Astrocyte (in vitro differentiated cells and primary cell): ENCODE results near the gene RAC2. TPM values are rescaled to one million over a fixed set of nuclear protein-coding genes. Genes with fewer than 3 reads are reported as not detected.

Experiments
- DNase-seq: peaks from one replicate; pipeline ENCODE4 v3.0.0-alpha.2; 2010; ENCODE audit warnings: low read depth
- FAIRE-seq: peaks from 2 replicates; lab custom pipeline; 2011; peaks lifted over from hg19 to GRCh38; lab: Jason Lieb, UNC
- H2AFZ ChIP-seq: 2 replicates; pipeline ENCODE4 v1.6.0; 2012; ENCODE audit warnings: low read depth, low read length, inconsistent platforms
- H3K27ac ChIP-seq: 2 replicates; pipeline ENCODE4 v1.5.1; 2011; ENCODE audit warnings: low read depth, low read length, inconsistent platforms
- H3K27me3 ChIP-seq: 2 replicates; pipeline ENCODE4 v1.6.0; 2011; ENCODE audit warnings: low read length, inconsistent platforms; ENCODE audit not compliant: insufficient read depth
- H3K36me3 ChIP-seq: 2 replicates; pipeline ENCODE4 v1.5.1; 2011; ENCODE audit warnings: low read length, inconsistent platforms; ENCODE audit not compliant: insufficient read depth
- H3K4me1 ChIP-seq: 2 replicates; pipeline ENCODE4 v1.5.1; 2011; ENCODE audit warnings: low read length, inconsistent platforms; ENCODE audit not compliant: insufficient read depth
- H3K4me2 ChIP-seq: 2 replicates; pipeline ENCODE4 v1.6.0; 2012; ENCODE audit warnings: low read length, inconsistent platforms
- H3K4me3 ChIP-seq: 2 replicates; pipeline ENCODE4 v1.5.1; 2011; ENCODE audit warnings: low read depth, mild to moderate bottlenecking, low read length, inconsistent platforms; ENCODE audit not compliant: insufficient read depth
- H3K79me2 ChIP-seq: 2 replicates; pipeline ENCODE4 v1.6.0; 2012; ENCODE audit warnings: mild to moderate bottlenecking, low read length, inconsistent platforms; ENCODE audit not compliant: insufficient read depth
- H3K9ac ChIP-seq: 2 replicates; pipeline ENCODE4 v1.6.0; 2012; ENCODE audit warnings: mild to moderate bottlenecking, low read length, inconsistent platforms
- H3K9me3 ChIP-seq: 2 replicates; pipeline ENCODE4 v1.5.1; 2012; ENCODE audit warnings: low read depth, mild to moderate bottlenecking, low read length, inconsistent platforms; ENCODE audit not compliant: insufficient read depth
- H4K20me1 ChIP-seq: 2 replicates; pipeline ENCODE4 v1.6.0; 2012; ENCODE audit warnings: low read length, inconsistent platforms; ENCODE audit not compliant: insufficient read depth
- H3K27ac Mint-ChIP-seq: one replicate; pipeline ENCODE4 v1.8.0; 2021; ENCODE audit warnings: mild to moderate bottlenecking, mixed read lengths; ENCODE audit not compliant: unreplicated experiment
- H3K27me3 Mint-ChIP-seq: one replicate; pipeline ENCODE4 v1.8.0; 2021; ENCODE audit warnings: low read depth, mixed read lengths; ENCODE audit not compliant: unreplicated experiment
- H3K36me3 Mint-ChIP-seq: one replicate; pipeline ENCODE4 v1.8.0; 2021; ENCODE audit warnings: low read depth, mixed read lengths; ENCODE audit not compliant: unreplicated experiment
- H3K4me1 Mint-ChIP-seq: one replicate; pipeline ENCODE4 v1.8.0; 2021; ENCODE audit warnings: low read depth, mixed read lengths; ENCODE audit not compliant: unreplicated experiment
- H3K4me3 Mint-ChIP-seq: one replicate; pipeline ENCODE4 v1.8.0; 2021; ENCODE audit warnings: mild to moderate bottlenecking, moderate library complexity, mixed read lengths; ENCODE audit not compliant: unreplicated experiment
- H3K9me3 Mint-ChIP-seq: one replicate; pipeline ENCODE4 v1.8.0; 2021; ENCODE audit warnings: mild to moderate bottlenecking, mixed read lengths; ENCODE audit not compliant: unreplicated experiment
- CTCF ChIP-seq: IDR thresholded peaks from 2 replicates; pipeline ENCODE4 v1.5.1; 2011; ENCODE audit warnings: low read depth, mild to moderate bottlenecking, inconsistent platforms, low read length, moderate library complexity; ENCODE audit not compliant: insufficient read depth
- EZH2 ChIP-seq: IDR thresholded peaks from 2 replicates; pipeline ENCODE4 v1.6.1; 2012; ENCODE audit warnings: mild to moderate bottlenecking, low read length, inconsistent platforms; ENCODE audit not compliant: insufficient read depth
- total RNA-seq: library from RNA; stranded (reverse); gene quantifications from 2 replicates; pipeline ENCODE4 v1.2.1, GENCODE V29; 2021

RAC2 gene
- total RNA-seq, 1 donor from 2014 or later = 0.61 TPM

GRCh38 chr22:37198258-37199102 lies 45.6 kb downstream of the RAC2 start:
- H2AFZ ChIP-seq = peak overlapping the region; percentile 99
- no peaks in the 10 kb centered on the region for H3K36me3 ChIP-seq
- H3K27ac Mint-ChIP-seq = peak overlapping the region; percentile 41
- no peak for FAIRE-seq
- peak overlapping the region; percentile 86 for H3K27ac ChIP-seq
- peaks cover 6% of the 10 kb centered on the region for H4K20me1 ChIP-seq
- TF ChIP-seq CTCF (peak; percentile 55), EZH2 (no peak)
- H3K9ac ChIP-seq = peak overlapping the region; percentile 94
- DNase-seq = no peak
- H3K4me2 ChIP-seq = peak overlapping the region; percentile 100
- H3K4me3 ChIP-seq = peak overlapping the region; percentile 77
- peaks cover 7% of the 10 kb centered on the region for H3K9me3 Mint-ChIP-seq
- H3K27me3 Mint-ChIP-seq = peaks cover 6% of the 10 kb centered on the region
- H3K36me3 Mint-ChIP-seq = no peaks in the 10 kb centered on the region
- no peaks in the 10 kb centered on the region for H3K27me3 ChIP-seq
- H3K4me3 Mint-ChIP-seq = peak overlapping the region; percentile 79
- peaks cover 27% of the 10 kb centered on the region for H3K4me1 ChIP-seq
- H3K4me1 Mint-ChIP-seq = peaks cover 6% of the 10 kb centered on the region
- no peaks in the 10 kb centered on the region for H3K79me2 ChIP-seq
- H3K9me3 ChIP-seq = no peaks in the 10 kb centered on the region

GRCh38 chr22:37197451-37198257 lies 46.4 kb downstream of the RAC2 start:
- H3K4me1 Mint-ChIP-seq = peaks cover 6% of the 10 kb centered on the region
- peaks cover 27% of the 10 kb centered on the region for H3K4me1 ChIP-seq
- DNase-seq (peak; percentile 87), FAIRE-seq (no peak)
- no peak overlapping the region for H3K27ac Mint-ChIP-seq
- no peaks in the 10 kb centered on the region for H3K27me3 ChIP-seq
- H3K27me3 Mint-ChIP-seq = peaks cover under 1% of the 10 kb centered on the region
- H3K36me3 ChIP-seq = no peaks in the 10 kb centered on the region
- H3K36me3 Mint-ChIP-seq = no peaks in the 10 kb centered on the region
- H3K4me3 ChIP-seq = peak overlapping the region; percentile 6
- TF ChIP-seq EZH2 (no peak), CTCF (no peak)
- H3K27ac ChIP-seq = peak overlapping the region; percentile 43
- H2AFZ ChIP-seq = no peak overlapping the region
- peaks cover 7% of the 10 kb centered on the region for H3K9me3 Mint-ChIP-seq
- H4K20me1 ChIP-seq = peaks cover 6% of the 10 kb centered on the region
- H3K9me3 ChIP-seq = no peaks in the 10 kb centered on the region
- no peak overlapping the region for H3K4me3 Mint-ChIP-seq
- H3K9ac ChIP-seq = peak overlapping the region; percentile 64
- peak overlapping the region; percentile 100 for H3K4me2 ChIP-seq
- no peaks in the 10 kb centered on the region for H3K79me2 ChIP-seq
